Astrocyte of the cerebellum (primary cell): ENCODE data around the gene EXOC6B.

ENCODE experiments used
- DNase-seq: peaks from one replicate; pipeline ENCODE4 v3.0.0-alpha.2; 2011; ENCODE audit warnings: low read depth
- H3K4me3 ChIP-seq: 2 replicates; pipeline ENCODE4 v1.5.1; 2011; ENCODE audit warnings: mild to moderate bottlenecking, low read depth, low read length, moderate library complexity
- in situ Hi-C: cut with HindIII; loops from 2 replicates; pipeline ENCODE4 v1.10.0; 2017; ENCODE audit warnings: low sequenced_read_pairs
- TF ChIP-seq, protein P1 (sequence below): IDR thresholded peaks from 2 replicates; pipeline ENCODE4 v1.5.1; 2012; ENCODE audit warnings: low read length, low read depth, moderate library complexity, mild to moderate bottlenecking; ENCODE audit errors: missing control alignments

The EXOC6B gene

DNA sequence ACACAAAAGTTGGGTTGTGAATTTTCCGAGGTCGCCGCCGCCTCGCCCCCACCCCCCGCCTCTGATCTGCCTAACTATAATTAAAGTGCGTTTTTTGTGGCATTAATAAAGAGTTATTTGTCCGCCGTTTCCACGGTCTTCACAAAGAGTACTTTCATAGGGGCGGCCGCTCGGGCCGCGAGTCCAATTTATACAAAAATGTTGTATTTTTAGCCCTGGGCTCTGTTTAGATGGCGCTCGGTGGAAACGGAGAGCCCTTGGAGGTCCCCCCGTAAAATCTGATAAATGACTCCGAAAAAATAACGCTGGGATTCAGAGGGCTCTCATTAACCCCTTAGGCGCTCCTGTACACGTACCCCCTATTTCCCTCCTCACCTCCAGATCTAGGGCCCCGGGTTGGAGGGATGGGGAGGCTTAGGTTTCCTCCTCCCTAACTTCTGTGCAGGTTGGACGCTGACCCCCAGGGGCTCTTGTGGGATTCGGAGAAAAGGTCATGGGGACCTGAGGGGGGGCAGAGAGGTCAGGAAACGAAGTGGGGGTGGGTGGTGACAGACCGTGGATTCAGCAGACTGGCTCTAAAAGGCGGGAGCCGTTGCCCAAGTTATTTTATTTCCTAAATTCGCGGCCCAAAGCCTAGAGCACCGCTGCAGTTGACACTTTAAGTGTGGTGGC, 680.0 kb downstream of the EXOC6B start:
- in situ Hi-C loops = loop anchor here (25.0 kb wide), 1 partner anchor 333 kb away; no protein-coding TSS in a partner anchor
- TF ChIP-seq, protein P1, sequence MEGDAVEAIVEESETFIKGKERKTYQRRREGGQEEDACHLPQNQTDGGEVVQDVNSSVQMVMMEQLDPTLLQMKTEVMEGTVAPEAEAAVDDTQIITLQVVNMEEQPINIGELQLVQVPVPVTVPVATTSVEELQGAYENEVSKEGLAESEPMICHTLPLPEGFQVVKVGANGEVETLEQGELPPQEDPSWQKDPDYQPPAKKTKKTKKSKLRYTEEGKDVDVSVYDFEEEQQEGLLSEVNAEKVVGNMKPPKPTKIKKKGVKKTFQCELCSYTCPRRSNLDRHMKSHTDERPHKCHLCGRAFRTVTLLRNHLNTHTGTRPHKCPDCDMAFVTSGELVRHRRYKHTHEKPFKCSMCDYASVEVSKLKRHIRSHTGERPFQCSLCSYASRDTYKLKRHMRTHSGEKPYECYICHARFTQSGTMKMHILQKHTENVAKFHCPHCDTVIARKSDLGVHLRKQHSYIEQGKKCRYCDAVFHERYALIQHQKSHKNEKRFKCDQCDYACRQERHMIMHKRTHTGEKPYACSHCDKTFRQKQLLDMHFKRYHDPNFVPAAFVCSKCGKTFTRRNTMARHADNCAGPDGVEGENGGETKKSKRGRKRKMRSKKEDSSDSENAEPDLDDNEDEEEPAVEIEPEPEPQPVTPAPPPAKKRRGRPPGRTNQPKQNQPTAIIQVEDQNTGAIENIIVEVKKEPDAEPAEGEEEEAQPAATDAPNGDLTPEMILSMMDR = no peak
- H3K4me3 ChIP-seq = no peak overlapping the region
- DNase-seq = no peak

DNA sequence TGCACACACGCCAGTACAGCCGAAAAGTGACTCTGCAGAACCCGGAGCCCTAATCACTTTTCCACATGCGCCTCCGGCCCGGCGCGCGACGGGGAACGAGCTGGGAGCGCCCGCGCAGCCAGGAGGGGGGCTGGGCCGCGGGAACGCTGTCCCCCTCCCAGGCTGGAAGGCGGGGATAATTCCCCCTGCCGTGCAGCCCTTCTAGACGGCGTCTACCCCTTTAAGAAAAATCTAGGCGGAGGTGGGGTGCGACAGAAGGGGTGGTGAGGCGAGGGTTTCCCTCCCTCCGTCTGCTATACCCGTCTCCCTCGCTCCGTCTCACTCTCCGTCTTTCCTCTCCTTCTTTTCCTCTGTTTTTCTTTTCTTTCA, 680.6 kb downstream of the EXOC6B start:
- no peak for DNase-seq
- peak overlapping the region; percentile 31 for H3K4me3 ChIP-seq
- in situ Hi-C loops = loop anchor here (25.0 kb wide), 1 partner anchor 333 kb away; no protein-coding TSS in a partner anchor
- TF ChIP-seq, protein P1 = no peak

GRCh38 chr2:72144632-72145288, 681.1 kb downstream of the EXOC6B start:
- DNase-seq = no peak
- in situ Hi-C loops = loop anchor here (25.0 kb wide), 1 partner anchor 332 kb away; no protein-coding TSS in a partner anchor
- peak overlapping the region; percentile 31 for H3K4me3 ChIP-seq
- TF ChIP-seq, protein P1 = no peak

DNA sequence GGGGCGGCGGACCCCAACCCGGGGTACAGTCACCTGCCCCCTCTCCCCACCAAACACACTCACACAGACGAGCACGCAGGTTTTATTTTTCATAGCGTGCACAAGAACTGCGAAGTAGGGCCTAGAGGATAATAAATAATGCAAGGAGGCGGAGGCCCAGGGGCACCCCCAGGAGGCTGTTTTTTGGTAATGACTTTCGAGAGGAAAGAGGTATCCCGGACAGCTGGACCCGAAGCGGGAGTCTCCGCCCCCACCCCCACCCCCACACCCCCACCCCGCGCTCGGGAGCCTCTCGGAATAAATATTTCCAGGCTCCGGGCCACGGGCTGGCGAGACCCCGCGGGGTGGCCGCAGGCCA, 681.6 kb downstream of the EXOC6B start:
- DNase-seq = no peak
- peak overlapping the region; percentile 31 for H3K4me3 ChIP-seq
- in situ Hi-C loops = loop anchor here (25.0 kb wide), 1 partner anchor 332 kb away; no protein-coding TSS in a partner anchor
- TF ChIP-seq, protein P1 = no peak

DNA sequence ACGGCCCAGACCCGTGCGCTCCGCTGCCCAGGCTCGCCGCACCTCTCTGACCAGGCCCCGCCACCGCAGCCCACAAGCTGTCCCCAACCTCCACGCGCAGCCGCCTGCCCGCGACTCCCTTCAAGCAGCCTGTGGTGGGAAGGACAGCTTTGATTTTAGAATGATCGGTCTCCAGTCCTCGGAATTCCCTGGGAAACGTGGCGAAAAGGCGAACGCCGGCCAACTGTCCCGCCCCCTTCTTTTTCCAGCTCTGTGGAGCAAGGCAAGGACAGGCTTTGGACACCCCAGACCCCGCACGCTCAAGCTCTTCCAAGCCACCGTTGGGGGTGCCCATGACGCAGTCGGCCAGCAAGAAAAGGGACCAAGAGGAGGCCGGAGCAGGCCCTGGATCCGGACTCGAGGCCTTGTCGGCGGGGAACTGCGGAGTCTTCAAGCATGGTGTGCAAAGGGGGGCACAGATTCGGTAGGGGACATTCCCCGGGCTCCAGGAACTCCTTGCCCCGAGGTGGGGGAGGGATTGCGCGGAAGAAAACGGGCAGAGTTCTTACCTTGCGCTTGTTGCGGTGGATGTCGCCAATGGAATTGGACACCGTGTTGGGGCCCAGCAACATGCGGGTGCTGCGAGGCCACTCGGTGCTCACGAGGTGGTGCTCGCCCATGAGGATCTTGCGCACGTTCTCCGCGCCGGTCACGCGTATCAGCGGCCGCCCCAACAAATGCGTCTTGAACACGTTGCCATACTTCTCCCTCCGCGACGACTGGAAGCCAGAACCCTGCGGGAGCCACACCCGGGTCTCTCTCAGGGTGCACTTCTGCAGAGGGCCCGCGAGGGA, 682.2 kb downstream of the EXOC6B start:
- DNase-seq = no peak
- TF ChIP-seq, protein P1 = no peak
- in situ Hi-C loops = loop anchor here (25.0 kb wide), 1 partner anchor 331 kb away; no protein-coding TSS in a partner anchor
- peak overlapping the region; percentile 10 for H3K4me3 ChIP-seq
